NCI-H526 treated with DMSO at 0.1 percent for 48 hours (cell line): ENCODE measurements around the gene PLA2G4C.
A peak's percentile ranks its signal among the peaks of the same experiment; 100 is the strongest.
"Not testable (repeated sequence)": the region's sequence is repeated elsewhere in the genome, so short reads cannot be mapped to it uniquely, and the experiment has no call there.

ENCODE experiments used
- DNase-seq: peaks from one replicate; lab custom pipeline; 2025; lab: John Stamatoyannopoulos, UW

PLA2G4C gene

DNA sequence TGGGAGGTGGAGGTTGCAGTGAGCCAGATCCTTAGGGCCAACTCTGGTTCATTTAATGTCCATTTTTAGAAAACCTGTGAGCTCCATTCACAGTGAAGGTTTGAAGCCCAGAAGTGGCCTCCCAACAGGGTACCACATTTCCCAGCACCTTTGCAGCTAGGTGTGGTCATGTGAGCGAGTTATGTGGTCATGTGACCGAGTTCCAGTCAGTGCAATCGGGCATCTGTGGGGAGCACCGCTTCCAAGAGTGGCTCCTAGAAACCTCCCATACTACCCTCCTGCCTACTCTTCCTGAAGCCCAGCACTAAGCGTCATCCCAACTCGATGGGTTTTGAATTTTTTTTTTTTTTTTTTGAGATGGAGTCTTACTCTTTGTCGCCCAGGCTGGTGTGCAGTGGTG is 663 bp upstream of the PLA2G4C start:
- DNase-seq = no peak

DNA sequence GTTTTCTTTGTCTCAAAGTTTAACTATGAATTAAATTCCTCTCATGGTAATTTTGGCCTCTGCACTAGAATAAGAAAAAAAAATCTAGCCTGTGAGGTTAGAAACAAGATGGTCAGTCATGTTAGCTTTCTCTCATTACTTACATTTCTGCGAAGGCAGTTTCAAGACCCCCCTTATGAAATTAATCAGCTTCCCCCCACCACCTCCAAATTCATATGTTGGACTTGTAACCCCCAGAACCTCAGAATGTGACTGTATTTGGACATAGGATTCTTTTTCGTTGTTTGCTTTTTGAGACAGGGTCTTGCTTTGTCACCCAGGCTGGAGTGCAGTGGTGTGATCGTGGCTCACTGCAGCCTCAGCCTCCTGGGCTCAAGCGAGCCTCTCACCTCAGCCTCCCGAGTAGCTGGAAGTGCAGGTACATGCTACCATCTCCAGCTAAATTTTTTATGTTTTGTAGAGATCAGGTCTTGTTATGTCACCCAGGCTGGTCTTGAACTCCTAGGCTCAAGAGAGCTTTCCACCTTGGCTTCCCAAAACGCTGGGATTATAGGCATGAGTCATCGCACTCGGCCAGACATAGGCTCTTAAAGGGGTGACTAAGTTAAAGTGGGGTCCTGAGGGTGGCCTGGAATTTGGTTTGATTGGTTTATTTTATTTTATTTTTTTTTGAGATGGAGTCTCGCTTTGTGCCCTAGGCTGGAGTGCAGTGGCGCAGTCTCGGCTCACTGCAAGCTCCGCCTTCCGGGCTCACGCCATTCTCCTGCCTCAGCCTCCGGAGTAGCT is 1.4 kb downstream of the PLA2G4C start:
- no peak for DNase-seq

DNA sequence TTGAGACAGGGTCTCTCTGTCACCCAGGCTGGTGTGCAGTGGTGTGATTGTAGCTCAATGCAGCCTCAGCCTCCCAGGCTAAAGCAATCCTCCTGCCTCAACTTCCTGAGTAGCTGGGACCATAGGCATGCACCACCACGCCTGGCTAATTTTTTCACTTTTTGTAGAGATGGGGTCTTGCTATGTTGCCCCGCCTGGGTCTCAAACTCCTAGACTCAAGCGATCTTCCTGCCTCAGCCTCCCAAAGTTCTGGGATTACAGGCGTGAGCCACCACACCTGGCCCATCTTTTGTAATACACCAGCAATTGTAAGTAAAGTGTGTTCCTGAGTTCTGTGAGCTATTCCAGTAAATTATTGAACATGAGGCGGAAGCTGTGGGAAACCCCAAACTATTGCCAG is 6.7 kb downstream of the PLA2G4C start:
- DNase-seq = no peak

DNA sequence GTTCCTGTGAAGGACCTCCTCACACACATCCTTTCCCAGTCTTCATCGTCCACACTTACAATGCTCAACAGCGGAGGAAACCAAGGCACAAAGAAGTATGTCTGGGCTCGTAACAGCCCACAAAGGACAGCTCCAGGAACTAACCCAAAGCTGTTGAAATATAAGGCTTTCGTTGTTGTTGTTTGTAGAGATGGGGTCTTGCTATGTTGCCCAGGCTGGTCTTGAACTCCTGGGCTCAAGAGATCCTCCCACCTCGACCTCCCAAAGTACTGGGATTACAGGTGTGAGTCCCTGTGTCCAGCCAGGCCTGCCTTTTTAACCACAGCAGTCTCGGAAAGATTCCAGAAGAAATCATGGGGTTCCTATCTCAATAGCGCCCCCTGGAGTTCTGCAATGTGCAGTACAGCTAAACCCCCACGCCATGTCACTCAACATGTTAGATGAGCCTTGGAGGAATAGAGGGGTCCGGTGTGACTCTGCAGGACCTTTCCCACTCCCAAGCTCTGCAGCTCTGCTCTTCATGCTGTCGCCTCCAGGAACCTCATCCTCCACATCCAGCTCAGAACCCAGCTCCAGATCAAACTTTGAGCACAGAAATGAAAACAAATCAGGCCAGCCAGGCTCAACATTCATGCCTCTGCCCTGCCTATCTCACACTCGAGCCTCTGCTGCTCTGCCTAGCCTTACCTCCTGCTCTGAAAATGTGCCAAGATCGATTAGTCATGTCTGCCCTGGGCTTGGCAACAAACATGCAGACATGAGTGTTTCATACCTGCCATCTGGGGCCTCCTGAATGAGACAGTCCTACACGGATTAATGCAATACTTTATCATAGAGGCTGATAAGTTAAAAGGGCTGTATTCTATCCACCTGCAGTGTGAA is 7.5 kb downstream of the PLA2G4C start:
- peak; percentile 54 for DNase-seq

DNA sequence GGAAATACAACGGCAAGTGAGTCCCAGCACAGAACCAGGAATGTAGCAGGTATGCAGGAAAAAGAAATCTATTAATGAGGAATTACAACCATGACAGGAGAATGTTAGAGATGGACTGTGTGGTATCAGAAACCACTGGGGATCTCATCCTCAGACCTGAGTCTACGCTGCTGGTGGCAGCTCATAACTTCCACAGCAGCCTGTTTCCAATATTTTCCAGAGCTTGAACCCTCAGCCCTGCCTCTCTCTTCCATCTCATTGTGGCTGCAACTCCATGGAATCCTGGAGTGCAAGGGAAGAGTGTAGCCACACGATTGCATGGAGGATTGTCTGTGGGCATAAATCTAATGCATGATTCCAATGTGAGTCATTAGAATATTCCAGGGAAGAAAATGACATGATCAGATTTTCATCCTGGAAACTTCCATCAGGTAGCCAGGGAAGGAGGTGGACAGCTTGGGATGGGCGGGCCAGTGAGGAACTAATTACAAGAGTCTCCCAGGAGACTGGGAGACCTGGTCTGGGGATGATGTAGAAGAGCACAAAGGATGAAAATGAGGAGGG is 14.9 kb downstream of the PLA2G4C start:
- DNase-seq = no peak

DNA sequence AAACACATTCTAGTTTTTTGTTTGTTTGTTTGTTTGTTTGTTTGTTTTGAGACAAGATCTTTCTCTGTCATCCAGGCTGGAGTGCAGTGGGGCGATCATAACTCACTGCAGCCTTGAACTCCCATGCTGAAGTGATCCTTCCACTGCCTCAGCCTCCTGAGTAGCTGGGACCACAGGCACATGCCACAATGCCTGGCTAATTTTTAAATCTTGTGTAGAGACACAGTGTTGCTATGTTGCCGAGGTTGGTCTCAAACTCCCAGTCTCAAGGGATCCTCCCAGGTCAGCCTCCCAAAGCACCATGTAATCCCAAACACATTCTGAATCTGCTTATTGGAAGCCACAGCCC is 15.8 kb downstream of the PLA2G4C start:
- DNase-seq = no peak

DNA sequence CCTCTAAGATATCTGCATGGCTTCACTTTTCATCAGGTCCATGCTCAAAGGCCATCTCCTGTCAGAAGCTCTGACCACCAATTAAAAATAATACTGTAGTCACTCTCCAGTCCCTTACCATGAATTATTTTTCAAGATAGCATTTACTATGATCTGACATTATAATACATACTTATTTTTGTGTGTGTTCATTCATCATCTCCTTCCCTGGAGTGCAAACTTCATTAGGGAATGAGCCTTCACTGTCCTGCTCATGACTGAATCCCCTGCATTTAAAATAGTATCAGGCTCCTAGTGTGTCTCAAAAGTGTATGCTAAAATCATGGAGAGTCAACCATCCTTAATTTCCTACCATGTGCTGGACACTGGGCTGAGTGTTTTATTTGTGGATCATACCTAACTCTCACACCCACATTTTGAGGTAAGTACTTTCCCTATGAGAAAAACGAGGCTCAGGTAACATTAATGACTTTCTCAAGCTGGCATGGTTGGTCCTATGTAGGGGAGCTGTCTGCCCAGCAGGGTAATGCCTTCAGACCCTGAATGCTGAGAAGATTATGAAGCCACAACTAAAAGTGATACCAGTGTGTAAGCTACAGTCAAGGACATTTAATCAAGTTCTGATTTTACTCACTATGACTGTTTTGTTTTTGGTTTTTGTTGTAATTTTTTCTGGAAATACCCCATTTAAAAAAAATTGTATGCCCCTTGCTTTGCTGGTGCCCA is 16.3 kb downstream of the PLA2G4C start:
- no peak for DNase-seq

DNA sequence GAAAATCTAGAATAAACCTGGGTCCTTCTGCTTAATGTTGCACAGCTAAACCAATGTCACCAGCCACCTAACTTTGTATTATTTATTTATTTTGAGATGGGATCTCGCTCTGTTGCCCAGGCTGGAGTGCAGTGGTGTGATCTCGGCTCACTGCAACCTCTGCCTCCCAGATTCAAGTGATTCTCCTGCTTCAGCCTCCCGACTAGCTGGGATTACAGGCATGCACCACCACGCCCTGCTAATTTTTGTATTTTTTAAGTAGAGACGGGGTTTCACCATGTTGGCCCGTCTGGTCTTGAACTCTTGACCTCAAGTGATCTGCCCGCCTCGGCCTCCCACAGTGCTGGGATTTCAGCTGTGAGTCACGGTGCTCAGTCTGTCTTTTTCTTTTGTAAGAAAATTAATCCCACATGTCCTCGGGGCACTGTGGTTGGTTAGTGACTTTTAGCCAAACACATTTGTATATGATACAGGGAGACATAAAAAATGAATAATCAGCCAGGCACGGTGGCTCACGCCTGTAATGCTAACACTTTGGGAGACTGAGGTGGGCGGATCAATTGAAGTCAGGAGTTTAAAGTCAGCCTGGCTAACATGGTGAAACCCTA is 19.4 kb downstream of the PLA2G4C start:
- not testable (repeated sequence) for DNase-seq

DNA sequence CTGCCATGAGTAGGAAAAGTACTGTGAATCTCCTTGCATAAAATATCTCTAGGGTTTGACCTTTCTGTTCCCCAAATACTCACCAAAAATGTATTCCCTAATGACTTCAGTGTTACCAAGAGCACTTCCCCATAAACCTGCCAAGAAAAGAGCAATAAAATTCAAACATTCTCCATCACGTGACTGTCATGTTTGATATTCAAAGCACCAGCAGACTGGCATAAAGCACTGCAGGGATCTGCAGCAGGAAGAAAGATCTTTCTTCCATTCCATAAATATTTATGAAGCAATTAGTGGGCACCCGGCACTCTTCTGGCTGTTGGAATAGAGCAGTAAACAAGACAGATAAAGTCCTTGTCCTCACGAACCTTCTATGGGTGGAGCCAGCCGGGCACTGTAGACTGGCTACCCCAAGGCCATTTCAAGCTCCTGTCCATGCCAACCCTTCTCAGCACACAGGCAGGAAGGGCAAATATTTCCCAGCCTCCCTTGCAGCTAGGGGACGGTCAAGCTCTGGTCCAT is 20.3 kb downstream of the PLA2G4C start:
- peak; percentile 95 for DNase-seq

DNA sequence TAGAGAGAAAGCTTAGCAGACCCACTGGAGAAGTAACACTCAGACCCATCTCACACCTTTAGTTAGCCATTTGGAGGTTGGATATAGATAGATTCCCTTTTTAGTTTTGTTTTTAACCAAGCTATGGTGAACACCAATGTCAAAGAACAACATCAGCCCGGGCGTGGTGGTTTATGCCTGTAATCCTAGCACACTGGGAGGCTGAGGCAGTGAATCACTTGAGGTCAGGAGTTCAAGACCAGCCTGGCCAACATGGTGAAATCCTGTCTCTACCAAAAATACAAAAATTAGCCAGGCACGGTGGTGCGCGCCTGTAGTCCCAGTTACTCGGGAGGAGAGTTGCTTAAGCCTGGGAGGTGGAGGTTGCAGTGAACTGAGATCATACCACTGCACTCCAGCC is 21.6 kb downstream of the PLA2G4C start:
- DNase-seq = not testable (repeated sequence)

DNA sequence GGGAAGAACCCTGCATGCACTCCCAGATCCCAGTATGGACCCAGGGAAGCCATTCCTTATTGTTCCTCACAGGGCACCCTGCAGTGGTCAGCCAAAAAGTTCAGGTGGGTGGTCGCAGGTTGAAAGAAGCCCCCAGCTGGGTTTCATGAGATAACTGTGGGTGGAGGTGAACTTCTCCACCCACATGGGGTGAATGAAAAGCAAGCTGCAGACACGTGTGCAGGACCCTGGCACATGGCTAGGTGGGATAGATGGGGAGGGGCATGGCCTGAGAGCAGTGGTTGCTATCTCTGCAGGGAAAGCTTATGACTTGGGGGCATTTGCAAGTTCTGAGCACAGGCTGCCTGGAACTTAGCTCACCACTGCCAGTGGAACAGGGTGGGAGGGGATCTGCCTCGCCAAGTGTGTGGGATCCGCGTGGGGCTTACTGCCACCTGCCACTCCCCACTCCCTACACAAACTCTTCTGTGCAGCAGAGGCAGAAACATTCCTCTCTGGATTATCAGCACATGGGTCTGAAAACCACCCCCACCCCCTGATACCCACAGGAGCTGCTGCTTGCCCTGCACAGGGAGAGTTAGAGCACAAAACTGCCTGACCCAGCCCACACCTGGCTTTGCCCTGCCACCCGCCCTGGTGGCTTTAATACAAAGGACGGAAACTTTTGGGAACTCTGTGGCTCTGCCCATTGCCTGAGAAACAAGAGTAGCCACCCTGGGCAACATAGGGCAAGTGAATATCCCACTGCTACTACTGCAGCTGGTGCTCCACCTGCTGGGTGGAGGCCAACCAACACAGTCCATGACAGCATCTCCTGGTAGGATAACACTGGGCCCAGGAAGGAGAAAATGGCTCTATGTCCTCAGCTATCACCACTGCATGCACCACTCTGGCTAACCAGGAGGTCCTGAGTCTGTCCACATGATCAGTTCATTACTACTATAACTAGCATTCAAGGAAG is 24.4 kb downstream of the PLA2G4C start:
- DNase-seq = no peak

DNA sequence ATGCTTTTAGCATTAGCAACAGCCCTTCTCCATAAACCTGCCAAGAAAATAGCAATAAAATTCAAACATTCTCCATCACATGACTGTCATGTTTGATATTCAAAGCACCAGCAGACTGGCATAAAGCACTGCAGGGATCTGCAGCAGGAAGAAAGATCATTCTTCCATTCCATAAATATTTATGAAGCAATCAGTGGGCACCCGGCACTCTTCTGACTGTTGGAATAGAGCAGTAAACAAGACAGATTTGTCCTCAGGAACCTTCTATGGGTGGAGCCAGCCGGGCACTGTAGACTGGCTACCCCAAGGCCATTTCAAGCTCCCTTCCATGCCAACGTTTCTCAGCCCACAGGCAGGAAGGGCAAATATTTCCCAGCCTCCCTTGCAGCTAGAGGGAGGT is 25.5 kb downstream of the PLA2G4C start:
- DNase-seq = peak; percentile 90

DNA sequence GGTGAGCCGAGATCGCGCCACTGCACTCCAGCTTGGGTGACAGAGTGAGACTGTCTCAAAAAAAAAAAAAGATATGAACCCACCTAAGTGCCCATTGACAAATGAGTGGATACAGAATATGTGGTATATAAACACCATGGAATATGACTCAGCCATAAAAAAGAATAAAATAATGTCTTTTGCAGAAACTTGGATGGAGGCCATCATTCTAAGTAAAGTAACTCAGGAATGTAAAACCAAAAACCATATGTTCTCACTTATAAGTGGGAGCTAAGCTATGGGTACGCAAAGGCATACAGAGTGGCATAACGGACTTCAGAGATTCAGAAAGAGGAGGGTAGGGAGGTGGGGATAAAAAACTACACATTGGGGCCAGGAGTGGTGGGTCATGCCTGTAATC is 29.5 kb downstream of the PLA2G4C start:
- no peak for DNase-seq

DNA sequence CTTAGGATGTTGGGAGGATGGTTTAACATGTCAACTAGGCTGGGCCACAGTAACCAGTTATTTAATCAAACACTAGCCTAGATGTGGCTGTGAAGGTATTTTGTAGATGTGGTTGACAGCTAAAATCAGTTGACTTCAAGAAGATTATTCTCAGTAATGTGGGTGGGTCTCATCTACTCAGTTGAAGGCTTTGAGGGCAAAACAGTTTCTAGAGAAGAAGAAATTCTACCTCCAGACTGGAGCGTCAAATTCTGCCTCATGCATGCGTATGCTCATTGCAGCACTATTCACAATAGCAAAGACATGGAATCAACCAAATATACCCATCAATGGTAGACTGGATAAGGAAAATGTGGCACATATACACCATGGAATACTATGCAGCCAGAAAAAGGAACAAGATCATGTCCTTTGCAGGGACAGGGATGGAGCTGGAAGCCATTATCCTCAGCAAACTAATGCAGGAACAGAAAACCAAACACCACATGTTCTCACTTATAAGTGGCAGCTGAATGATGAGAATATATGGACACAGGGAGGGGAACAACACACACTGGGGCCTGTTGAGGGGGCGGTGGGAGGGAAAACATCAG is 40.3 kb downstream of the PLA2G4C start:
- not testable (repeated sequence) for DNase-seq

DNA sequence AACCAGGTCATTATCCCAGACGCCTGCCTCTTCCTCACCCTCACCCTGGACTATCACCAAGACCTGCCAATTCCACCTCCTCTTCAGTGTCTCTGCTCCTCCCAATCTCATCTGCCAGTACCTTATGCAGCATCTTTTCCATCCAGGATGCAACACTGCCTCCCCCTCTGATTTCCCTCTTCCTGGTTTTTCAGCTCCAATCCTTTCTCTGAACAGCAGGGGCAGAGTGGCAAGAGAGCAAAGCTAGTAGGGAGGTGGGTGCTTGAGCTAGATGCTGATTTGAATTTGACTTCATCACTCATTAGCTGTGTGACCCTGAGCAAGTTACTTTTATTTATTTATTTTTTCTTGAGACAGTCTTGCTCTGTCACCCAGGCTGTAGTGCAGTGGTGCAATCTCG is 41.2 kb downstream of the PLA2G4C start:
- no peak for DNase-seq

DNA sequence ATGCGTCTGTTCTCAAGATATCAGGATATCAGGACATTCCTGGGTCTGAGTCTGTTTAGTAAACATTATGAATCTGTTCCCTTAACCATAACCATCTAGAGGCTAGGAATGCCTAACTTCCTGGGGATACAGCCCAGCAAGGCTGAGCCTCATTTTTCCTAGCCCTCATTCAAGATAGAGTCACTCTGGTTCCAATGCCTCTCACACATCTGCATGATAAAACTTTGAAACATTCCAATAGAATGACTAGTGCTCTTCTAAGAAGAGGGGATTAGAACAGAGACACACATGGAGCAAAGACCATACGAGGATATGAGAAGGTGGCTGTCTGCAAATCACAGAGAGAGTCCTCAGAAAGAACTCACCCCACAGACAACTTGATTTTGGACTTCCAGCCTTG is 46.1 kb downstream of the PLA2G4C start:
- no peak for DNase-seq

DNA sequence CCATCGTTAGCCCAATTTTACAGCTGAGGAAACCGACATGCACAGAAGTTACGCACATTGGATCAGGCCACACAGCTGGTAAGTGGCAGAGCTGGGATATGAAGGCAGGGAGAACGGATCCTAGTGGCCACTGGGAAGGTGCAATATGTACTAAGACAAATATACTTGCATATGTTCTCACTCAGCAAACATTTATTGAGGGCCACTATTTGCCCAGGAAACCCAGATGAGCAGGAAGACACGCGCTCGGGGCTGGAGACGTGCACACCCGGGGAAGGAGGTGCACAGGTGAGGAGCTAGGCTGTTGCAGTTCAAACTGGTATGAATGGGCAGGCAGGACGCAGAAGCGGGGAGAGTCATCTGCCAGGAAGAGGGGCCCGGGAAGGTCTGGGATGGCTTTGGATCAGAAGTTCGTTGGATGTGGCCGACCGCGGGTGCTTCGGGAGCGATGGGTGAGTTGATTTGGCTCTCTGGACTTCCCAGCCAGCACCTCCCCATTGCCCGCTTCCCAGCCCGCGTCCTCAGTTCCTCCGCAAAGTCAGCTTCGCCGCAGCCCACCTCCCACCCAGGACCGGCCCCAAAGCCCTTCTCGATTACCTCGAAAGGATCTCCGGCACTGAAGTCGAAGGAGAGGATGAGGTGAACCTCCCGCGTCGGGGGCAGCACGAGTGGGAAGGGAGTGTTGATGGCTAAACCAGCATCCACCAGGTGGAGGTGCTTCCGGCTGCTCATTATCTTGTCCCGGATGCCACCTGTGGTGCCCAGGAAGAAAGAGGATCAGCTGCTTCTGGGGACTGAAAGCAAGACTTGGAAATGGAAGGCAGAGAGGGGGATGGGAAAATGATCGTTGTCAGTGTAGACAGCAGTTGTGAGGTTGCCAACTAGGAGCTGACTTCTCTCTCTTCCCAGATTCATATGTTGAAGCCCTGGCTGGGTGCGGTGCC is 48.9 kb downstream of the PLA2G4C start:
- no peak for DNase-seq

DNA sequence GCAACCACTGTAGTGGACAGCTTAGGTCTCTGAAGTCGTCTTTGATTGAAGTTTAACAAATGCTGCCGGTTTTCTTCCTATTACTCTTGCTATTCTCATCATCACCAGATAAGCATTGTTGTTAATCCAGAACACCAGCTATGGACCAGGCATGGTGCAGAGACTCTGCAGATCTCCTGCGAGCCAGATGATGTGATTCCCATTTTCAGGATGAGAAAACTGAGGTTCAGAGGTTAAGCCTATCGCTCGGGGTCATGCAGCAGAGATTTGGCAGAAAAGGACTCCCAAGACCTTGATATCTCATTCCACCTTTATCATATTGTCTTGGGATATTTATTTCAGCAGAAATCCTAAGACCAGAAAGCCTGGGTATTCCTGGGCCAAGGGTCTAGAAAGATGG is 50.2 kb downstream of the PLA2G4C start:
- DNase-seq = no peak

DNA sequence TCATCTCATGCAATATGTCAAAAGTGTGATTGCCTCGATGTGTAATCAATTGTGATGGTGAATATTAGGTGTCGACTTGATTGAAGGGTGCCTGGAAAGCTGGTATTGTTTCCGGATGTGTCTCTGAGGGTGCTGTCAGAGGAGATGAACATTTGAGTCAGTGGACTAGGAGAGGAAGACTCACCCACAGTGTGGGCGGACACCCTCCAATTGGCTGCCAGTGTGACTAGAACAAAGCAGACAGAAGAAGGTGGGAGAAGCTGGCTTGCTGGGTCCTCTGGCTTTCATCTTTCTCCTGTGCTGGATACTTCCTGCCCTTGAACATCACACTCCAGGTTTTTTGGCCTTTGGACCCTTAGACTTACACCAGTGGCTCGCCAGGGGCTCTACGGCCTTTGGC is 51.3 kb downstream of the PLA2G4C start:
- no peak for DNase-seq
